Stomach (tissue), 4 donors: ENCODE measurements around the gene SLAMF1.

Source experiments
- POLR2A ChIP-seq, 4 donors: fragments of 450-650 bp; IDR thresholded peaks; one replicate each; pipeline ENCODE4 v1.6.1; 2016; ENCODE audit warnings: antibody characterized with exemption in 4 of 4, control low read depth in 2 of 4, mild to moderate bottlenecking in 1 of 4, moderate library complexity in 1 of 4
- TF ChIP-seq, protein P1 (sequence below), 7 experiments: fragments of 450-650 bp in 4 of 7; fragments of 200-600 bp in 3 of 7; sonication (generic) in 3 of 7; IDR thresholded peaks; one replicate each; pipeline ENCODE4 v1.5.1; 2016 to 2019; ENCODE audit warnings: antibody characterized with exemption in 7 of 7, control low read depth in 2 of 7, mild to moderate bottlenecking in 1 of 7

- no peak for TF ChIP-seq POLR2A (IDR thresholded peaks at IDR 0.05)
- TF ChIP-seq, protein P1, sequence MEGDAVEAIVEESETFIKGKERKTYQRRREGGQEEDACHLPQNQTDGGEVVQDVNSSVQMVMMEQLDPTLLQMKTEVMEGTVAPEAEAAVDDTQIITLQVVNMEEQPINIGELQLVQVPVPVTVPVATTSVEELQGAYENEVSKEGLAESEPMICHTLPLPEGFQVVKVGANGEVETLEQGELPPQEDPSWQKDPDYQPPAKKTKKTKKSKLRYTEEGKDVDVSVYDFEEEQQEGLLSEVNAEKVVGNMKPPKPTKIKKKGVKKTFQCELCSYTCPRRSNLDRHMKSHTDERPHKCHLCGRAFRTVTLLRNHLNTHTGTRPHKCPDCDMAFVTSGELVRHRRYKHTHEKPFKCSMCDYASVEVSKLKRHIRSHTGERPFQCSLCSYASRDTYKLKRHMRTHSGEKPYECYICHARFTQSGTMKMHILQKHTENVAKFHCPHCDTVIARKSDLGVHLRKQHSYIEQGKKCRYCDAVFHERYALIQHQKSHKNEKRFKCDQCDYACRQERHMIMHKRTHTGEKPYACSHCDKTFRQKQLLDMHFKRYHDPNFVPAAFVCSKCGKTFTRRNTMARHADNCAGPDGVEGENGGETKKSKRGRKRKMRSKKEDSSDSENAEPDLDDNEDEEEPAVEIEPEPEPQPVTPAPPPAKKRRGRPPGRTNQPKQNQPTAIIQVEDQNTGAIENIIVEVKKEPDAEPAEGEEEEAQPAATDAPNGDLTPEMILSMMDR (IDR thresholded peaks at IDR 0.05), result no peak
Observed at GRCh38 chr1:160569806-160570205, 77.0 kb downstream of the SLAMF1 start.
